Measurements from ENCODE around the gene CUX1.
"Not testable (repeated sequence)": the region's sequence is repeated elsewhere in the genome, so short reads cannot be mapped to it uniquely, and the experiment has no call there.

The CUX1 gene

DNA sequence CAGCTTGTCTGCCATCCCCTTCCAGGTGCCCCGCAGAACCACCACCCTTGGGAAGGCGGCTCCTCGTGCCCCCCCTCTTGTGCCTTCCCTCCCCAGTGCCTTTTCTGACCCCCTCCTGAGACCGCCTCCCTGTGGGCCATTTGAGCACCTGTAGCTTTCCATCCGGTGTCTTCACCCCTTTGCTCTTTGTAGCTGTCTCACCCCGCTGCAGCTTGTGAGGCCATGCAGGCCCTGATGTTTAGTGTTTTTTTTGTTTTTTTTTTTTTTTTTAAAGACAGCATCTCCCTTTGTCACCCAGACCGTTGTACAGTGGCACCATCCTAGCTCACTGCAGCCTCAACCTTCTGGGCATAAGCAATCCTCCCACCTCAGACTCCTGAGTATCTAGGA lies 52.5 kb downstream of the CUX1 start:
- no peak for DNase-seq (ENCODE audit: low read depth, low spot score)

DNA sequence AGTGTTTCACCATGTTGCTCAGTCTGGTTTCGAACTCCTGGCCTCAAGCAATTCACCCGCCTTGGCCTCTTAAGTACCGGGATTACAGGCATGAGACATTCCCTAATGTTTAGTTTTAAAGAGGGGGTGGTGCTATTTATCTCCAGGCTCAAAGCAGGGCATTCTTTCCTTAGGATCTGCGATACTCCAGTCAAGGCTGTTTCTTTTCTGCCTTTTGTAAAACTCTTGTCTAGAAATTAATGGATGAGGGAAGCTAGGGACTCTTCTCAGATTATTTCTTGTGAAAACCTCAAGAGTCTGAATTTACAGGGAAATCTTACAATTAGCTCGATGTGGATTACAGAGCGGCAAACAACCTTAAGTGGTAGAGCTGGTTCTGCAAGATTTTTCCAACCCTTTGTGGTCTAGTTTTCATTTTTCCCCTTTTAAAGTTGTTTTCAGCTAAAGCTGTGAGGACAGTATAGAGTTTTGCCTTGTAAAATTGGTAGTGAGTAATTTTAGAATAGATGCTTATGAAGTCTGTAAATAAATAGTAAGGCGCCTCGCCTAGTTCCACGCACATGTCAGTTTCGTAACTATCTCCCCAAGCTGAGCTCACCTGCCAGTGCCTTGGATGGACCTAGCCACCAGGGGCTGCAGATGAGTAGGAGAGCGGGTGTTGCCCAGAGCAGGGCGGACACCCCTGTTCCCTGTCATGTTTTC lies 53.1 kb downstream of the CUX1 start:
- peak; percentile 53 for DNase-seq (ENCODE audit: low read depth, low spot score)

DNA sequence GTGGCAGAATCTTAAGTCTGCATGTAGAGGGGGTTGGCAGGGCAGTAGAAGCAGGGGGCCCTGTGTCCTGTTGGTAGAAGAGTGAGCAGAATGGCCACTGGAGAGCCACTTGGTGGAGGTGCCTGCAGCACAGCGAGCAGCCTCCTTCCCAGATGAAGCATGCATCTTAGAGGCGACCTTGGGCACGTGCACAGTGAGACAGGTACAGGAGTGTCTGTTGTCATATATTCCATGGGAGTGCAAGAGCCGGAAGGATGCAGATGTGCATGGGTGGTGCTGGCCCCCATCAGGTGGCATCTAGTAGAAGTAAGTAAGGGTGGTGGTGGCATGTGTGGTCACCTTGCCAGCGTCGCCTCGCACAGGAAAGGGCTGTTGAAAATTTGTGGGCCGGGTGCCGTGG lies 53.9 kb downstream of the CUX1 start:
- DNase-seq (ENCODE audit: low read depth, low spot score): no peak

DNA sequence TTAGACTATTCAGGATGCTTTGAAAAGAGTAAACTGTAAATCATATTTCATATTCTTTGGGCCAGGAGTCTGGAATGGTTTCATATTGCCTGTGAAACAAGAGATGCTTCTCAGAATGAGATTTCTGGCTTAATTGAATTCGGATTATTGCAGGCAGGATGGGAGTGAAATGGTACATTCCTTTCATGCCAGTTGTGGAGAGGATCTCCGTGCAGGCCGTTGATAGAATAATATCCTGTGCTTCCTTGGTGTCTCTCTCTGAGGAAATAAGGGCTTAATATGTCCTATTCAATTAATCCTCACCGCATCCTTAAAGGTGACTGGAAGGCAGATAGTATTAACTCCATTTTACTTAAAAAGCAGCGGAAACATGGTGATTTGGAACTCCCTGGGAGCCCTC lies 56.6 kb downstream of the CUX1 start:
- DNase-seq (ENCODE audit: low read depth, low spot score): peak; percentile 34

DNA sequence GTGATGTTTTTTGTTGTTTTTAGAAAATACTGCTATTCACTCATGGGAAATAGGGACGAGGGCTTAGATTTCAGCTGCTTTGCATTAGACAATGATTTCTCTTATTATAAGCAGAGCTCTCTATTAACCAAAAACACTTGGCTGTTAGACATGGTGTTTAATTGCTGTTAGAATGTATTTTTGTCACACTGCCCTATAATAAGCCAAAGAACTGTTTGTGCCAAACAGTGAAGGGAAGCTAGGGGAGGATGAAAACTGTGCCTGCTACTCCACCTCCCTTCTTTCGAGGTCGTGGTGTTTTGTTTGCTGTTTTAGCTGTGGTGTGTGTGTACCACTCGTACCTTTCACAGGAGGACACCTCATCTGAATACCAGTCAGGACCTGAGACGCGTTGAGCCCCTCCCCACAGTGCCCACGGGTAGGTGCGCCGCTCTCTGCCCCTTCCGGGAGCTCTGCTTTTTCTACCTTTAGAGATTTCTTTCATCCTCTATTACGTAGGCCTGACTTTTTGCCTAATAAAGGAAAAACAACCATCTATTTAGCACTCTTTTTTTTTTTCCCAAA lies 57.9 kb downstream of the CUX1 start:
- no peak for DNase-seq (ENCODE audit: low read depth, low spot score)

DNA sequence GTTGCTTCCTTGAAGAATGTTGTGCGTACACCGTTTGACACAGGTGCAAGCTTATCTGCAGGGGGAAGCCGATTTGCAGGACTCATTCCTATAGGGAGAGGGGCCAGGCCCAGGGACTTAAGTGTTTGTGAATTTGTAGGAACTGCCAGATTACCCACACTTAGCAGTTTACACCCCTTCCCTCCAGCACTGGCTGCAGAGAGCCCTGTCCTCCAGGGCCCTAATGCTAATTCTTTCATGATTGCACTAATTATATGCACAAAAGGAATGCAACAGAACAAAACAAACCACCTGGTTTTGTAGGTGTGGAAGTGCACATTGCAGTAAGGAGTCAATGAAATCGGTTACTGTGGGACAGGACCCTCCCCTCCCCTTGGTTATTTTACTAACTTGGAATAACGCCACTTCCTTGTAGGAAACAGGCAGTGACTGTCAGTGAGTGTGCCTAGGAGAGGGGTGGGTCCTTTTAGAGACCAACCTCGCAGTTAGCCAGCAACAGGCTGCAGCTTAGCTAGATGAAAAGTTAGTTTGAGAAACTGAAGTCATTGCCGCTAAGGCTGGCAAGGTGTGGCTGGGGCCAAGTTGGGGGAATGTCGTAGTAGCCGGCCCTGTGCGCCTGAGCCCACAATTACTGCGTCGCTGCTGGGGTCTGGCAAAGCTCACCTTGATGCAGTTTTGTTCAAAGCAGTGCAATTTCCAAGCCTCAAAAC lies 60.6 kb downstream of the CUX1 start:
- no peak for DNase-seq (ENCODE audit: low read depth, low spot score)

DNA sequence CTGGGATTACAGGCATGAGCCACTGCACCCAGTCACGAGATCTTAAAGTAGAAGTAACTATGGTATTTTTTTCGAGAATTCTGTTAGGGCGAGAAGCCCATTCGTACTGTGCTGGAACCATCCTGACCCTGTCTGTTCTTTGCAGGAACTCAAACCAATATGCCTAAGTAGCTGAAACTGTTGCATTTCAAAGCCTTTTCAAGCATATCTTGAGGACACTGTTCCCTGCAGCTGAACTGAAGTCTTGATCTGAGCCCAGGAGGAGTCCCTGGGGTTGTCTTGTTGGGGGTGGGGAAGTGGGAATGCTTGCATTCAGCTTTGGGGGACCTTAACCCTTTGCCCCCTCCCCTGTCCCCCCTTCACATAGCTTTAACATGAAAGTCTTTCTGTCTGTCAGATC lies 61.5 kb downstream of the CUX1 start:
- no peak for DNase-seq (ENCODE audit: low read depth, low spot score)

DNA sequence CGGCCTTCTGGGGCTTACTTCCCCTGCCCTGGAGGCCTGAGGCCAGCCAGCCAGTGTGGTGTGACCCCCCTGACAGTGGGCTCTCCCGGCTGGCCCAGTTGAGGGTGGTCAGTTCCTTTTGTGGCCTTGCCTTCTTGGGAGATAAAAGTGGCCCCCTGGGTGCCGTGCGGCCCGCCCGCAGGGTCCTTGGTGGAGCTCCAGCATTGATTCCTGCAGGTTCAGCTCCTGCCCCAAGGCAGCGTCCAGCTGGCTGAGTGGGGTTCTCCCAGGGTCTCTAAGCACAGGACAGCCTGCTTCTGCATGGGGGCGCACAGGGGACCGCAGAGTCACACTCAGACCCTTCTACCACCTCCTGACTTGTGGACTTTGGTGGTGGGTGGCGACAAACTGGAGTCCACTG lies 62.1 kb downstream of the CUX1 start:
- no peak for DNase-seq (ENCODE audit: low read depth, low spot score)

DNA sequence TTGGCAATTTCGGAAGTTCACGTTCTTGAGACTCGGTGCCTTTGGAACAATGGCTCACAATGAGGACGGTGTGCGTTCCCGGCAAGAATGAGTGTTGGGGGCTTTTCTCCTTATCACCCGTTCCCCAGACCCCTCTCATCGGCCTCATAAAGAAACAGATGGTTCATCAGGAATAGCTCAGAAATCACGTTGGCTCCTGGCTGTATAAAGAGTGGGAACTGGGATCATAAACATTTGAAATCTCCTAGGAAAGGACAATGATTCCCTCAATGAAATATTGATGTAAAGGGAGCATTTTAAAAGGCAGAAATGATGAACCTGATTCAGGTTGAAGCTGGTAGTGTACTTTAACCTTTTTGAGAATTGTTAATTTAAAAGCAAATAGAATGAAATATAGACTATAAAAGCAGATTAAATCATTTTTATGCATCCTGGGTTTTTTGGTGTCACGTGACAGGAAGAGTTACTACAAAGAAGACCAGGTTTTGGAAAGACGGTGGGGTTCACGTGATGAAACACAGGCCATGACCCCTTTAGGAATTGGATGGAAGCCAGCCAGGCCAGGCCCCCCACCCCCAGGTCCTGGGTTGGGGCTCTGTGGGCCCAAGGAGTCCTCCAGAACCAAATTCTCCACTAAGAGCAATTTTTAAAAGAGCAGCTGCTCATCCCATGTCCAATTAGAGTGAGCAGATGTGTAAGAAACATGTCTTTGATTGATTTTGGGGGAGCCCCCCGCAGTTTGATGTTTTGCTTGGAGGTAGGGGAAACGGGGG lies 63.0 kb downstream of the CUX1 start:
- no peak for DNase-seq (ENCODE audit: low read depth, low spot score)

DNA sequence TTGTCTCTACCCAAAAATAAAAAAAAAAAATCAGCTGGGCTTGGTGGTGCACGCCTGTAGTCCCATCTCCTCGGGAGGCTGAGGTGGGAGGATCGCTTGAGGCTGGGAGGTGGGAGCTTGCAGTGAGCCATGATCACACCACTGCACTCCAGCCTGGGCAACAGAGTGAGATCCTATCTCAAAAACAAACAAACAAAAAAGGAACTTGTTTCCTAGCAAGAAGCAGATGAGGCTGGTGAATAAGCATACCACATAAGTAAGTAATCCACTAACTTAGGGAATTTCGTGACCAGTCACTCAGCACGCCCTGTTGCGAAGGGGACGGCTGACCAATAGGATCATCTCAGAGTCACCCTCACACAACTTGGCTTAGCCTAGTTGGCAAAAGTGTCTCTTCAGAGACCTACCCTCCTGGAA lies 64.6 kb downstream of the CUX1 start:
- DNase-seq (ENCODE audit: low read depth, low spot score): peak; percentile 87

DNA sequence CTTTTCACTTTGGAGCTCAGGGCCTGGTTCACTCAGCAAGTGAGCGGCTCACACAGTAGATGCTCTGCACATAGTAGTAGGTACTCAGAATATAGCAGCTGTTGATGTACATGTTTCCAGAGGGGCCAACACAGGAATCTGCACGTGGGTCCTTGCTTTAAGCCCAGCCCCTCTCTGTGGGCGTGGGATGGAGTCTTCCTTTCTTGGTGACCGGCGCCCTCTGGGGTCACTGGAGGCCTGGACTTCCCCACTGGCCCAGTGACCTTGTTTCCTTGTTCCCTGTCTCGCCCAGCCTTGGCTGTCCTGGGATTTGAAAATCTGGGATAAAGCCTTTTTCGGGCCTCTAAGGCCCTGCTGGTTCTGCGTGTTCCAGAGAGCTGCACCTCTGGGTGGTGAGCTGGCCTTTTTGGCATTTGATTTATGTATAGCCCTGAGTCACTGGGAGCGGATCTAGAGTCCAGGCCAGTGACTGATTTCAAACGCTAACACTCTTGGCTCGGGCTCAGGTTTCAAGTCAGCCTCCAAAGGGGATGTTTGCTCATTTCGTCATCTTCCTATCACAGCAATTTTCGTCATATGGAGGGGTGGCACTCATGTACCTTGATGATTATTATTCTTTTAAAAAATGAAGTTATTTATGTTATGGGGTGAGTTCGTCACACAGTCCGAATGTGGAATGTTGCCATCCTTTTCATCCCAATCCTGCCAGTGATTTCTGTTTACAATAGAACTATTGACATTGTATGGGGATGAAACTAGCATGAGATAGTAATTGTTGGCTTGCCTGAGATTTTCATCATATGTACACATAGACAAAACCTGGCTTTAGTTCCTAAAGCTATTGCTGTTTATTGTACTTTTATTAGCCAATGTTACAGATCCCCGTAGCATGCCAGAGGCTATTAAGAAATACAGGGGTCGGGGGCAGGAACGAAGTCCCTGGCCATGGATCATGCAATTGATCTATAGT lies 65.5 kb downstream of the CUX1 start:
- DNase-seq (ENCODE audit: low read depth, low spot score): peak; percentile 98

DNA sequence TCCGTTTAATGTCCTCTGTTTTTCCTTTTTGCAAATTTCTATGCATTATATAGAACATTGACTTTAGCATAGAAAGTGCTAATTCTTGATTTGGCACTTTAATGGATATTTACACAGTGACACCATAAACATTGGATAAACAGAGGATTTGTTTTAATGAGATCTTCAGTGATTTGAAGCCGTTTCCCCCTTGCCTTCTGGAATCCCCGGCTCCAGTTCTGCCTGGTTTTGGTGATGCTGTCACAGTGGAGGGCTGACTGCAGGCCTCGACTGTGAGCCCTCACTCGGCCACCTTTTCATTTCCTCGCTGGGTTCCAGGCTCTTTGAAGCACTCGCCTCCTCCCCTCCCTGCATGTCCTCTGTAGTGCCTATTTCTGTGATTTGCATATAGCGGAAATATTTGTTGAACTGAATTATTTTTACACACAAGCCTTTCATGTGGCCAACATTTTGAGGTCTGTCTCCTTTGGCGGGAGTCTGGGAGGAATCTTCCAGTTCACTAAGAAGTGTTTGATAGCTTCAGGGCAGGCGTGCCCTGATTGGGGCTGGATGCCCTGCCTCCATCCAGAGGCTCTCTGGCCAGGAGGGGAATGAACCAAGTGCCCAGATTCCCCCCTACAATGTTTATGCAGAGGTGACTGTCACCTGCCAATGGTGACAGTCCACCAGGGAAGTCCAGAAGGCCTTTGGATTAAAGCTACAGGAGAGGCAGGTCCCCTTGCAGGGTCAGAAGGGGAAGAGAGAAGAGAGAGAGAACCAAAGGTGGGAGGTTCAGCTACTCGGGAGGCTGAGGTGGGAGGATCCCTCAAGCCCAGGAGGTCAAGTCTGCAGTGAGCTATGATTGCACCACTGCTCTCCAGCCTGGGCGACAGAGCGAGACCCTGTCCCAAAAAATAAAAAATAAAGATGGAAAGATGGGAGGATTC lies 67.5 kb downstream of the CUX1 start:
- peak; percentile 69 for DNase-seq (ENCODE audit: low read depth, low spot score)

DNA sequence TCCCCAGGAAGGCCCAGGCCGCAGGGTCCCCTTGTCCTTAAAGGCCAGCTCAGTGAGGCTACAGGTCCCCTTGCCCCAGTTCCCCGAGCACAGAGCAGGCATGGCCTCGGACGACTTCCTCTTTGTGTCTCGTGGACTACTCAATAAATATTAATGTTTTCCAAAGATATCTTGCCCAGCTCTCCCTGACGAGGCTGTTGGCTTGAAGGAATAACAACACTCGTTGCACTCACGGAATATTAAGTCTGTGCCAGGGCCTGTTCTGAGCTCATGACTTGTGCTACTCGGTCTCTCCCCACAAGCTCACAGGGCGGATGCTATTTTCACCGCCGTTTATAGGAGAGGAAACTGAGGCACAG lies 68.2 kb downstream of the CUX1 start:
- peak; percentile 47 for DNase-seq (ENCODE audit: low read depth, low spot score)

DNA sequence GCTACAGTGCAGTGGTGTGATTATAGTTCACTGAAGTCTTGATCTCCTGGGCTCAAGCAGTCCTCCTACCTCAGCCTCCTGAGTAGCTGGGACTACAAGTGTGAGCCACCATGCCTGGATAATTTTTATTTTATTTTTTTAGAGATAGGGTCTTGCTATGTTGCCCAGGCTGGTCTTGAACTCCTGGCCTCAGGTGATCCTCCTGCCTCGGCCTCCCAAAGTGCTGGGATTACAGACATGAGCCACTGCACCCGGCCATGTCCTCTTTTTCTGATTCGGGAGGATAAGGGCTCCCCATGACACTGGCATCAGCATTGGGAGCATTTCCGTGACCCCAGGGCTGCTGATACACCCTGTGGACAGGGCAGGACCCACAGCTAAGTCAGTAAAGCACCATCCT lies 69.9 kb downstream of the CUX1 start:
- not testable (repeated sequence) for DNase-seq (ENCODE audit: low read depth, low spot score)

DNA sequence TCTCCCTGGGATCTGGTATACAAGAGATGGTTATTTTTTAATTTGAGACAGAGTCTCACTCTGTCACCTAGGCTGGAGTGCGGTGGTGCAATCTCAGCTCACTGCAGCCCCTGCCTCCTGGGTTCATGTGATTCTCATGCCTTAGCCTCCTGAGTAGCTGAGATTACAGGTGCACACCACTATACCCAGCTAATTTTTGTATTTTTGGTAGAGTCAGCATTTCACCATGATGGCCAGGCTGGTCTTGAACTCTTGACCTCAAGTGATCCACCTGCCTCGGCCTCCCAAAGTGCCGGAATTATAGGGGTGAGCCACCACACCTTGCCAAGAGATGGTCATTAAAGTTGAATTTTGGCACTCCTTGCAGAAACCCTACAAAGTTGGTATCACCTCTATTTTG lies 71.1 kb downstream of the CUX1 start:
- not testable (repeated sequence) for DNase-seq (ENCODE audit: low read depth, low spot score)

DNA sequence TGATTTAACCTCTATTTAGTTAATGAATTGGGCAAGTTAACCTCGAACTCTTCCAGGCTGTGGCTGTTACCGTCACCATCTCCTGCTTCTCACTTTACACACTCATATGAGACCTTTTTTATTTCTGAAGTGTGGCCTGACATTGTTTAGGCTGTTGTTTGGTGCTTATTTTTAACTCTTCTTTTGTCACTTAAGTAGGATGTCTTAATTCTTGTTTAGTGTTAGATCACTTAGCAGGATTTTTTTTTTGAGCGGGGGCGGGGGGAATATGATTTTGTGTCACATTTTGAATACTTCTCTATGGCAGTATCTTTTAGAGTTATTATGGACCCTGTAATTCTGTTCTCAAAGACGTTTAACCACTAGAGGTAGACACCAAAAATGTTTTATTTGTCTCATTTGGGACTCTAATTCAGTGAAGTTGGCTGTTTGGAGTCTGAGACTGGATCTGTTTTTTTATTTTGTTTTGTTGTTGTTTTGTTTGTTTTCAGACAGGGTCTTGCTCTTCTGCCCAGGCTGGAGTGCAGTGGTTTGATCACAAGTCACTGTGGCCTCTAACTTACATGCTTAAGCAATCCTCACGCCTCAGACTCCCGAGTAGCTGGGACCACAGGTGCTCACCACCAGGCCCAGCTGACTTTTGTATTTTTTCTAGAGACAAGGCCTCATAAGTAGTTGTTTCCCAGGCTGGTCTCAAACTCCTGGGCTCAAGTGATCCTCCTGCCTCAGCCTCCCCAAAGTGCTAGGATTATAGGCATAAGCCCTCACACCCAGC lies 73.5 kb downstream of the CUX1 start:
- DNase-seq (ENCODE audit: low read depth, low spot score): no peak

DNA sequence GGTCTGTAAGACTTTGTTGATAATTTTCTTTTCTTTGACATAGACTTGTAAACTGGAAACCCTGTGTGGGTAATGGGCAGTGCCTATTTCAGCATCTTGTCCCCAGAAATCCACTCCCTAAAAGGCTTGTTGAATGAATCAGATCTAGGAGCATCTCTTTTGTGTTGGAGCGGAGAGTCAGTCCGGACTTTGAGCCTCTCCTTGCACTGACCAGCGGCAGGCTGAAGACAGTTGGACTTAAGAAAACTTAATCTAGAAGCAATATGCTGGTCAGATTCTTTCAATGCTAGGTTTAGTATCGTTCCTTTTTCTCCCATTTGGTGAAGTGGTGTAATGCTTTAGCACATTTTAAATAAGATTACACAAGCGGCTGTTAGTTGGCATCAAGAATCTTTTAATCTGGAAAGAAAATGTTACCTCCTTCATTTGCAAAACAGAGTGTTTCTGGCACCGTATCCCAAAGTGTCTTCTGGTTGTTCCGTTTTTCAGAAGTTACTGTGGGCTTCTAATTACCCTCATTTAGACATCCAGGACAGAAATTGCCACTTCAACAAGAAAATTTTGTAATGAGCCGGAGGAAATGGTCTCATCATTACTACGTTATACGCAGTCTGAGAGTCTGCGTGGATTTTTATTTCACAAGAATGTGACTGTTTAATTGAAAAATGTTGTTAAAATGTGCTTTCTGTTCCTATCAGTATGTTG lies 74.7 kb downstream of the CUX1 start:
- no peak for DNase-seq (ENCODE audit: low read depth, low spot score)

DNA sequence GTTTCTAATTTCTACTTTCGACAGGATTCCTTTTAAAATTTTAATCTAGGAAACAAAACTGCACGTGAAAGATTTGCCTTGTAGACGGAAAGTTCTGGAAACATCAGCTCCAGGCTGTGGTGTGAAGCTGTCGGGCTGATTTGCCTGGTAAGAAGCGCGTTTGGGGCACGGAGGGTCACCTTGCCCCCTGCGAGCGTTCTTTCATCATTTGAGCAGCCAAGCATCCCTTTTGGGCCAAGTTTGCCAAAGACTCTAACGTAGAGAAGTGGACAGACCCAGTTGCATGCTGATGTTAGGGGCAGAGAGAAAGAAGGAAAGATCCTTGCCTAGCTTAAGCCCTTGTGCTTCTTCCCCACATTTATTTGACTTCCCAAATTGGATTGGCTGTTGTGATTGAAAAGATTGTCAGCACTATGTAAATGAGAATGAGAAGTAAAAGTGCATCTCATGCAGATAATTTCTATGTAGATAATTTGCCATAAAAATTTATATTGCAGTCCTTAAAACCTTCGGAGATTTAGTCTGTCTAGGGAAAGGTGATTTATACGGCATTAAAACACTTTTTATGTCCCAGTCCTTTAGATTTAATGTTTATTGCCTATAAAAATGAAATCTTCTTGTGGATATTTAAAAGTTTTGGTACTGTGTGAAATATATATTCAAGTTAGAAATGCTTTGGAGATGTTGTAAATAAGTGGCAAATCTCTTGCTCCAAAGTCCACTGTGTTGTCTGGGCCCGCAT lies 76.1 kb downstream of the CUX1 start:
- DNase-seq (ENCODE audit: low read depth, low spot score): no peak

Measured in astrocyte of the hippocampus (primary cell).